SKM-1 (cell line): ENCODE measurements around the gene FBXO36.
"Not testable (repeated sequence)": the region's sequence is repeated elsewhere in the genome, so short reads cannot be mapped to it uniquely, and the experiment has no call there.

Experiments
- DNase-seq: peaks from one replicate; lab custom pipeline; 2025; ENCODE audit not compliant: unreplicated experiment; lab: John Stamatoyannopoulos, UW

The FBXO36 gene

DNA sequence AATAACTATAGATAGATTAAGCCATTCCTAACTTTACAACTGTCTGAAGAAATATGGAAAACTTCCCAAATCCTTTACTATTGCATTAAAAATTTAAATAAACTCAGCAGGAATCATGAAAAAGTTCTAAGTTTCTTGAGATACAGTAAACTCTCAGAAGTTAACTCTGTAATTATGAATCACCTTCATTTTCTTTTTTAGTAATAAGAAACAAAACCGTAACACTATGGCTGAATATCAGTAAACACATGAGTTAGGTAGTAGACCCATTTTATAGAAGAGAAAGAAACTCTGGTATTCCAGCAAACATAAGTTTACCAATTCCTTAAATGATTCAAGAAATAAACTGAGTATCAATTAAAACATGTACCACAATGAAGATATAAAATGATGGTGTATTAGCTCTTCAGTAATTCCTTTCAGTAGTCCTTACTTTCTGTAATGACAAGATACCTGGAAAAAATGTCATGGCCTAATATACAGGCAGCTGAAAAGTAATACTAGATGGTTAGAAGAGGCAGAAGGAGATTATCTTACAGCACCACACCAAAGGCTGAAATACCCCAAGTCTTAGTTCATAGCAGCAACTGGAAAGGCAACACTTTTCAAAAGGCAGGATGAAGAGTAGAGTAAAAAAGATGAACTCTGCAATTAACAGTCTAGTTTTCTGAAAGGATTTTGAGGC, 12.0 kb upstream of the FBXO36 start:
- DNase-seq, result no peak

- no peak for DNase-seq
Observed at GRCh38 chr2:229910832-229911412, 11.4 kb upstream of the FBXO36 start.

GRCh38 chr2:229914171-229914570, 8.1 kb upstream of the FBXO36 start:
- DNase-seq, result no peak

DNA sequence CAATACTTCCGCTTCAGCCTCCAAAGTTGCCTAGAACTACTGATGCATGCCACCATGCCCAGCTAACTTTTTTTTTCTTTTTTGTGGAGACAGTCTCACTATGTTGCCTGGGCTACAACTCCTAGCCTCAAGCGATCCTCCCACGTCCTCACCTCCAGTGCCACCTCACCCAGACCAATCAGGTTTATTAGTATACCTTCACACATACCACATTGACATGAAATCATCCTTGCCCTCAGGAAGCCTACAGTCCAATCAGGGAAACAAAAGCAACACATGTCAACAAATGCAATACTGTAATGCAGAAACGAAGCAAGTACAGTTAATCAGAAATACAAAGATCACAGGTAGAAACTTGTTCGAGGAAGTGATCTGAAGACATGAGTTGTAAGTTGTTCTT, 4.5 kb upstream of the FBXO36 start:
- no peak for DNase-seq

GRCh38 chr2:229920011-229920641, 2.2 kb upstream of the FBXO36 start:
- no peak for DNase-seq

- no peak for DNase-seq
Observed at GRCh38 chr2:229921101-229921891, 1.0 kb upstream of the FBXO36 start.

GRCh38 chr2:229921892-229922448, 333 bp upstream of the FBXO36 start, which contains the start of gene TRIP12:
TRIP12 (minus strand) TSS chr2:229922009; CDS start chr2:229880079, 41,930 bp downstream.
- DNase-seq, result peak; percentile 86

DNA sequence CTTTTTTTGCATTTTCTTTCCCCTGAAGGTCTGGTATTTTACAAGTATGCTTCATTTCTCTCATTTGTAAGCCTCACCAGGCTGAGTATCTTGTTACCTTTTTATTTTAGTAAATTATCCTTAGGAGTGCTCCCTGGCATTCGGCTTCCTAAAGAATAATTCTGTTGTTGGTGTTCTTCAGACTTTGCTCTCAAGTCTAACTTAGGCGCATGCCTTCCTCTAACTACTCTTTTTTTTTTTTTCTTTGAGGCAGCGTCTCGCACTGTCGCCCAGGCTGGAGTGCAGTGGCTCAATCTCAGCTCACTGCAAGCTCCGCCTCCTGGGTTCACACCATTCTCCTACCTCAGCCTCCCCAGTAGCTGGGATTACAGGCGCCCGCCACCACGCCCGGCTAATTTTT, 2.2 kb downstream of the FBXO36 start:
- not testable (repeated sequence) for DNase-seq

DNA sequence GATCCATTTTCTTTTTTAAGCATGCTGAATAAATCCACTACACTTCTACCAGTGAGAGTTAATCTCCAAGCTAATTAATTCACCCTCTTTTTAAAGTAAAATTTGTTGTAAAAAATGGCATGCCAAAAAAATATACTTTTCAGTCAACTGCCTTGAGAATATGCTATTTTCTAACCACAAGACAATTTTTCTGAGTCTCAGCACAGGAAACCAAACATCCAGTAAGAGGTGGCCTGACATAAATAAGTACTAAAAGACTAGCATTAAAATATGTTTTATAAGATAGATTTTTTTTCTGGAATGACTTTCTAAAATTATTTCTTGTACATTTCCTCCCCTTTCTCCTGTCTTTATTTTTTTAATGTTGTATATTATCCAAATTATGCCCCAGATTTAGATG, 2.9 kb downstream of the FBXO36 start:
- no peak for DNase-seq

GRCh38 chr2:229927817-229928321, 5.6 kb downstream of the FBXO36 start:
- no peak for DNase-seq

DNA sequence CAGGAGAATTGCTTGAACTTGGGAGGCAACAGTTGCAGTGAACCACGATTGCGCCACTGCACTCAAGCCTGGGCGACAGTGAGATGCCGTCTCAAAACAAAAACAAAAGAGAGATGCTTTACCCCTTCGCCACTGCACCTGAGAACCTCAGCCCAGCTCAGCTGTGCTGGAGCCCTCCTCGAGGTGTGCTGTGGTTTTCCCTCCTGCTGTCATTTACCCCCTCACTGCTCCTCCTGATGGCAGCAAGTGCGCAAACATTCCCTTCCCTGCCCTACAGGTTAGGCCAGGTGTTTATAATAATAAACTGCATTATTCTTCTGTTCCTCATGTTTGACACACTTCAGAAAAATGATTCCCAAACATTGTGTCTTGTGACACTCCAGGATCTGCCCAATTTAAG, 8.4 kb downstream of the FBXO36 start:
- DNase-seq, result no peak

DNA sequence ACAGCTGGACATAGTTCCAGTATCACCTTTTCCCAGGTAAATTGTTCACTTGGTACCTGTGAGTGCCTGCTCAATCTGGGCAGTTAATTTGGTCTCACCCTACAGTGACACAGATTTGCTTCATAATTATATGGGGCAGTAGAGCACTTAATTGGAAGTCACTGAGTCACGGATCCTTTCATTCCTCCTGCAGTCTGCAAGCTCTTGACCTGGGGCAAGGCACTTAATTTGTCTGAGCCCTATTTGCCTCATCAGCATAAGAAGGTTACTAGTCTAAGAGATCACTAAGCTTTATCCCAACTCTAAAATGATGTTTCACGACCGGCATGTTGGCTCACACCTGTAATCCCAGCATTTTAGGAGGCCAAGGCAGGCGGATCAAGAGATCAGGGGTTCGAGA, 8.9 kb downstream of the FBXO36 start:
- DNase-seq, result no peak

- no peak for DNase-seq
Observed at GRCh38 chr2:229937537-229937936, 15.2 kb downstream of the FBXO36 start.

GRCh38 chr2:229942671-229943070, 20.4 kb downstream of the FBXO36 start:
- no peak for DNase-seq

GRCh38 chr2:229943171-229943570, 20.9 kb downstream of the FBXO36 start:
- no peak for DNase-seq

DNA sequence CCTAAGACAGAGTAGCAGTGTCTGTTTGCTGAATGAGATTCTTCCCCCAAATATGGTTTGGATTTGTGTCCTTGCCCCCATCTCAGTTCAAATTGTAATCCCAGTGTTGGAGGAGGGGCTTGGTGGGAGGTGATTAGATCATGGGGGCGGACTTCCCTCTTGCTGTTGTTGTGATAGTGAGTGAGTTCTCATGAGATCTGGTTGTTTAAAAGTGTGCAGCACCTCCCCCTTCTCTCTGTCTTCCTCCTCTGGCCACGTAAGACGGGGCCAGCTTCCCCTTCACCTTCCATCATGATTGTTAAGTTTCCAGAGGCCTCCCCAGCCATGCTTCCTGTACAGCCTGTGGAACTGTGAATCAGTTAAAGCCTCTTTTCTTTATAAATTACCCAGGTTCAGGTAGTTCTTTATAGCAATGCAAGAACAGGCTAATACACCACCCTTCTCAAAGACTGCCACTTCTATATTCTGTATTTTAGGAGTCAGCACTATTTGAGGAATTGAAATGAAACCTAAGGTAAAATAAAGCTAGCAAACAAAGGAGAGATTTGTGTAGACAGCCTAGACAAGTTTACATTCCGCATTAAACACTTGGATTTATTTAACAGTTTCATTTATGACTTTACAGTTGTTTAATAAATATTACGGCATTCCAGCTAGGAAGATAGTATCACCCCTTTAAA, 21.6 kb downstream of the FBXO36 start:
- no peak for DNase-seq

DNA sequence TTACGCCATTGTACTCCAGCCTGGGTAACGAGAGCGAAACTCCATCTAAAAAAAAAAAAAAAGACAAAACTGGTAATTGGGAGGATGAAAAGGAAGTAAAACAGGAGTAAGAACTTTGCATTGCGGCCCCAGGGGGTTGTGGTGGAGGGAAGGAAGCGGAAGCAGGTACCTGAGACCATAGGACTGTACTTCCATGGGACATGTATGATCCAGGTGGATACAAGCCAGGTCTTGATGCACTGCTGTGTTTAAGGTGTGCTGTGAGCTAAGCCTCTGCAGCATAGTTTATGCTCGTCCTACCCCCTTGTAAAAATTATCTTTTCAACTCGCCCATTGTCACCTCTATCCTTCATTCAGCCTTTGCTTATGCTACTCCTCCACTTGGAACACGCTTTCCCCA, 23.7 kb downstream of the FBXO36 start:
- DNase-seq, result no peak

- no peak for DNase-seq
Observed at GRCh38 chr2:229947544-229947943, 25.2 kb downstream of the FBXO36 start.

DNA sequence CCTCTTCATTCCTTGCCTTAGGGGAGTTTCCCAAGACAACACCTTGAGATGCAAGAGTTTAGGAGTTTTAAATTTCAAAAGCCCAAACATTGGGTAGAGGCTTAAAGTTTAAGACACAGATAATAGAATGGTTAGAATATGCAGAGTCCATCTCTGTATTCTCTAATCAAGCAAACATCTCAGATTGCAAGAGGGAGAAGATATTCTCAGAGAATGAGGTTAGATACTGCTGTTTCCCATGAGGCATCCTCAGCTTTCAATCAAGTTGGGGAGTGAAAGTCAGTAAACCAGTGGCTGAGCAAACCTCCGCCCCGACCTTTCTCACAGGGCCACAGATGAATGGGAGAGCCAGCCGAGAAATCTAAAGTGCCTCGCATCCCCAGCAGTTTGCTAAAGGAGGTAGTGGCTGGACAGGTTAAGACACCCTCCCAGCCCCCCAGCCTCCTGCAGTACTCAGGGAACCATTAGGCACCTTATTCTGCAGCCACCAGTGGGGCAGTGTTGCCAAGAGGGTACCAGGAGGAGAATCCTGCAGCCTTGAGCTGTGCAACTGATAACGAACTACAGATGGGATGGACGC, 30.0 kb downstream of the FBXO36 start:
- DNase-seq, result no peak

GRCh38 chr2:229955663-229956062, 33.4 kb downstream of the FBXO36 start:
- no peak for DNase-seq
